ENCODE results near the gene MAPK6.
A peak's percentile ranks its signal among the peaks of the same experiment; 100 is the strongest.
"Not testable (repeated sequence)": the region's sequence is repeated elsewhere in the genome, so short reads cannot be mapped to it uniquely, and the experiment has no call there.

The MAPK6 gene

GRCh38 chr15:52080031-52080430 is 61.0 kb downstream of the MAPK6 start:
- FAIRE-seq (no peak), DNase-seq (ENCODE audit: low spot score) (peak; percentile 74)

- no peak for FAIRE-seq
- no peak for DNase-seq (ENCODE audit: low spot score)
These were observed 61.8 kb downstream of the MAPK6 start for GRCh38 chr15:52080706-52081392.

GRCh38 chr15:52082197-52083036 is 63.4 kb downstream of the MAPK6 start:
- no peak for FAIRE-seq
- DNase-seq (ENCODE audit: low spot score) = no peak

- not testable (repeated sequence) for FAIRE-seq; DNase-seq (ENCODE audit: low spot score)
These were observed 64.0 kb downstream of the MAPK6 start for GRCh38 chr15:52083037-52083359.

GRCh38 chr15:52083603-52084002 is 64.6 kb downstream of the MAPK6 start:
- DNase-seq (ENCODE audit: low spot score) (no peak), FAIRE-seq (no peak)

GRCh38 chr15:52085299-52085698 is 66.3 kb downstream of the MAPK6 start:
- no peak for DNase-seq (ENCODE audit: low spot score)
- FAIRE-seq = no peak

GRCh38 chr15:52086011-52086786 is 67.2 kb downstream of the MAPK6 start:
- DNase-seq (ENCODE audit: low spot score) (no peak), FAIRE-seq (no peak)

- no peak for DNase-seq (ENCODE audit: low spot score)
These were observed 71.2 kb downstream of the MAPK6 start for GRCh38 chr15:52090193-52090592.

GRCh38 chr15:52093167-52093538 is 74.1 kb downstream of the MAPK6 start:
- DNase-seq (ENCODE audit: low spot score) (no peak), FAIRE-seq (no peak)

More at GRCh38 chr15:52090193-52090592, 71.2 kb downstream of the MAPK6 start:
- no peak for FAIRE-seq

GRCh38 chr15:52093539-52094510 is 74.8 kb downstream of the MAPK6 start:
- DNase-seq (ENCODE audit: low spot score) = peak; percentile 70
- FAIRE-seq = peak; percentile 5

- DNase-seq (ENCODE audit: low spot score) (no peak), FAIRE-seq (no peak)
These were observed 76.0 kb downstream of the MAPK6 start for GRCh38 chr15:52094811-52095584.

- DNase-seq (ENCODE audit: low spot score) = no peak
- FAIRE-seq = no peak
These were observed 76.7 kb downstream of the MAPK6 start for GRCh38 chr15:52095597-52096262.

- not testable (repeated sequence) for FAIRE-seq; DNase-seq (ENCODE audit: low spot score)
These were observed 77.5 kb downstream of the MAPK6 start for GRCh38 chr15:52096536-52096935.

GRCh38 chr15:52097180-52097579 is 78.2 kb downstream of the MAPK6 start:
- FAIRE-seq (no peak), DNase-seq (ENCODE audit: low spot score) (peak; percentile 27)

GRCh38 chr15:52098323-52098722 is 79.3 kb downstream of the MAPK6 start:
- DNase-seq (ENCODE audit: low spot score) (no peak), FAIRE-seq (no peak)

GRCh38 chr15:52099651-52100272 is 80.7 kb downstream of the MAPK6 start:
- FAIRE-seq = no peak

GRCh38 chr15:52100807-52101442 is 81.9 kb downstream of the MAPK6 start:
- FAIRE-seq (no peak), DNase-seq (ENCODE audit: low spot score) (peak; percentile 55)

More at GRCh38 chr15:52099651-52100272, 80.7 kb downstream of the MAPK6 start:
- no peak for DNase-seq (ENCODE audit: low spot score)

- DNase-seq (ENCODE audit: low spot score) (no peak), FAIRE-seq (no peak)
These were observed 82.7 kb downstream of the MAPK6 start for GRCh38 chr15:52101542-52102323.

Data from urothelium cell line (cell line).